GM18870 (cell line): Measurements from ENCODE around the gene PPARA.
"Not testable (repeated sequence)": the region's sequence is repeated elsewhere in the genome, so short reads cannot be mapped to it uniquely, and the experiment has no call there.

ENCODE experiments used
- ATAC-seq: cut with Tn5 transposase; IDR thresholded peaks from one replicate; pipeline ENCODE4 v1.9.1; 2021; ENCODE audit warnings: moderate library complexity; ENCODE audit not compliant: unreplicated experiment

PPARA gene

DNA sequence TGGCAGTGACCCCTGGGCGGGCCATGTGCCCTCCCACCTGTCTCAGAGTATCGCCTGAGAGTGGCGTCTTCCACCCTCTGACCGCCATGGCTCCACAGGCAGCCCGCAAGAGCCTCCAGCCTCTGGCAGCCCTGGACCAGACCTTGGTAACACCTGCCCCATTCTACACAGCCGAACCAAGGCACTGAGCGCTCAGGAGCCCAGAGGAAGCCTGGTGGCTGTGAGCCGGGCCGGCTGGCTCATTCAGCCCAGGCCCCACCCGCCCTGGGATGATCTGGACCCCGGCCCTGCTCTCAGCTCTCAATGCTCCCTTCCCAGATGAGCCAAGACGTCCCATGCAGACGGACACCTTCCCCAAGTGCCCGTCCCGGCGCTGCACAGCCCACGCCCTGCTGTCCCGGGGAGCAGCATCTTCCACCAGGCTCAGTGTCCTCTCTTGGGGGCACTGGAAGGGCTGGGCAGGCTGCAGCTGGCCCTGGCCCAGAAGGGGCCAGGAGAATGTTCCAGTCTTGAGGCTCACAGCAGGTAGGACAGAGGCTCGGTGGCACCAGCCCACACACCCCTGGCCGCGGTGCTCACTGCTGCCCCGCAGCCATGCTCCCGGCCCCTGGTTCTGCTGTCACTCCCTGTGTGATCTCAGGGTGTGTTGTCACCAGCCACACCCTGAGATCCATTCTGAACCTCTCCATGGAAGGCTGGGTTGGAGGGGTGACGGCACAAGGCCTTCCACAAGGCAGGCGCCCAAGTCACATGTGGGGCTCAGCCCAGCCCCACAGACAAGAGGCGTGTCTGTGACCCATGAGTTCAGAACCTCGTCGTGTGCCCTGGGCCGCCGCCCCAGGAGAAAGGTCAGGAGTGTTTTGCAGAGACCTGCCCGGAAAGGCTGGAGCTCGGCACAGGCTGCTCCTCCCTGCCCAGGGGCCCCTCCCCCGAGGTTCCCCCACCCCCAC lies 24.2 kb upstream of the PPARA start:
- no peak for ATAC-seq

DNA sequence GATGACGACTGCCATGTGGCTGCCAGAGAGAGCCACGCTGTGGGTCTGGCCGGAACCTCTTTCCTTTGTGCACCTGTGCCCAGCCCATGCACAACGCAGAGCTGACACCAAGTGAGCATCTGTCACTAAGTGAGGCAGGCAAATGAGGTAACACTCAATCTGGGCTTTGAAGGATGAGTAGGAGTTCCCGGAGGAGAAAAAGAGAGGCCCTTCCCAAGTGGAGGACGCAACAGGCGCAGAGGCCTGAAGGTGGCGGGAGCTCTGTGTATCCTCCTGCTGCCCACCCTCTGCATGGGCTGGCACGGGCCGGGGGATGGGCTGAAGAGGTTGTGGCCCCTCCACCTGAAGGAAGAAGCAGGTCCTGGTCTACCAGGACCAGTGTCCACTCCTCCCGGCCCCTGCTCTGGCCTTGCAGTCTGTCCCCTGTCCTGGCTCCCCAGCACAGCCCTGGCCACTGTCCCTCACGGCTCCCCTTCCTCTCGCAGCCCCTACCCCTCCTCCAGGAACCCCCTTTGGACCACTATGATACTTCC lies 23.4 kb upstream of the PPARA start:
- no peak for ATAC-seq

DNA sequence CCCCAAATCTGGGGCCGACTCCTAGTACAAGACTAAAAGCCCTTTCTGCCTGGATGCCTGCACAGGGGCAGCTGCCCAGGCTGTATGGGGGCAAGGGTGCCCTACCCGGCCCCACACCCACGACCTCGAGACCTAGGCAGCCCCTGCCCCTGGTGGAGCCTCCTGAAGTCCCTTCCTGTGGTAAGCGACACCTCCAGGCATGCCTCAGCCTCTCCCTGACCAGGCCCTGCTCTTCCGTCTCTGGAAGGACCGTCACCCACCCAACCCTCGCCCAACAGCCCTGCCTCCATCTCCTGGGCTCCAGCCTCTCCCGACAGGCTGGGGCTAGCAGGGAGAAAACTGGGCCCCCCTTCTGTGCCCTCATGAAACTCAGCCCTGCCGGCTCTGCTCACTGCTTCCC lies 22.8 kb upstream of the PPARA start:
- no peak for ATAC-seq

DNA sequence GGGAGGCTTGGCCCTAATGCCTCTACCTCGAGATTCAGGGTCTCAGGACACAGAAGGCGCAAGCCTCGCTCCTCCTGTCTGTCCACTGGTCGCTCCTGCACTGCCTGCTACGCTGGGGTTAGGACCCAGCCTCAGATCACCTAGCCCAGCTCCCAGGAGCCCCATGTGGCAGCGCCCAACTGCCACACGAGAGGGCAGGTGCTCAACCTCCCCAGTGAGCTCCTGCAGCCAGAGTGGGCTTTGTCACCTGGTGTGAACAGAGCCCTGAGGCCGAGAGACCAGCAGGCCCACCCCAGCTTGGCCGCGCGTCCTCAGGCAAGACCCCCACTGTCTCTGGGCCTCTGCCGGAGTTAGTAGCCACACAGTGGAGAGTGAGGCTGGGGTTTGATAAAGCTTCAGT lies 21.7 kb upstream of the PPARA start:
- ATAC-seq = no peak

DNA sequence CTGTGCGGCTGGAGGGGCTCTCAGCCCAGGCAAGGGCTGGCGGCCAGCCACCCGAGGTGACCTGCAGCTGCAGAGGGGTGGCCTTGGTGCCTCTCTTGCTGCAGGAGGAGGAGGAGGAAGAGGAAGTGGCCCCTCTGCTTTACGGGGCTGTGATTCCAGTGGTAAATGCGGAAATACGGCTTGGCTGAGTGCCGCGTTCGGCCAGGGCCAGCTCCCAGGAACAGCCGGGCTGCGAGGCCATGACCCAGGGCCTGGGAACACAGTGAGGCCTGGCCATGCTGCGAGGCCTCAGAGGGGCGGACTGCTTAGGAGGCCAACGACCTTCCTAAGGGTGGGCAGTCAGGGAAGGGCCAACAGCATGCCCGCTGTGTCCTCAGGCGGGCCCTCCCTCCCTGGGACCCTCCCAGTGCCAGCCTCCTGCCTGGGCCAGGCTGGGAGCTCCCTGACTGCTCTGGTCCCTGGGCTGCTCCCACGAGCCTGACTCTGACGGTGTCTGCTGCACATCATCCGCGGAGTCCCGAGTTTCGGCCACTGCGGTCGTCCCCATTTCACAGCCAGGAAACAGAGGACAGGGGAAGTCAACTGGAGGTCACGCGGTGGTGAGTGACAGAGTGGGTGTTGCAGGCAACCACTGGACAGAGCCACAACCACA lies 20.8 kb upstream of the PPARA start:
- ATAC-seq = no peak

DNA sequence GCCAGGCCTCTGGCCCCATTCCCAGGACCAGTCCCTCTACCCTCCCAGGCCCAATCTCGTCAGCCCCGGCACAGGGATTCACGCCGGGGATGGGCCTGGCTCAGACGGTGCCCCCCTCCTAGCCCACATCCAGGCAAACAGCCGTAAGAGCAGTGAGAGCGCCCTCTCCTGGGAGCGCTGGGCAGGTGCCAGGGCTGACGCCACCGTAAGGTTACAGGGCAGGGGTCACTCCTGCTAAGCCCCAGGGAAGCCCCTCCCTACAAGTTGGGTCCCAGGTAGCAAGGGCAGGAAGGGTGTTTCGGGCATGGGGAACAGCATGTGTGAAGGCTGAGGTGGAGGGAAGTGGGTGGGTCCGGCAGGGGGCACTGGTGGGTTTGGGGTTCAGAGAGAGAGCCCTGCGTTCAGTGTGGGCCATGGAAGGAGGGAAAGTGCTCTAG lies 19.2 kb upstream of the PPARA start:
- ATAC-seq = no peak

DNA sequence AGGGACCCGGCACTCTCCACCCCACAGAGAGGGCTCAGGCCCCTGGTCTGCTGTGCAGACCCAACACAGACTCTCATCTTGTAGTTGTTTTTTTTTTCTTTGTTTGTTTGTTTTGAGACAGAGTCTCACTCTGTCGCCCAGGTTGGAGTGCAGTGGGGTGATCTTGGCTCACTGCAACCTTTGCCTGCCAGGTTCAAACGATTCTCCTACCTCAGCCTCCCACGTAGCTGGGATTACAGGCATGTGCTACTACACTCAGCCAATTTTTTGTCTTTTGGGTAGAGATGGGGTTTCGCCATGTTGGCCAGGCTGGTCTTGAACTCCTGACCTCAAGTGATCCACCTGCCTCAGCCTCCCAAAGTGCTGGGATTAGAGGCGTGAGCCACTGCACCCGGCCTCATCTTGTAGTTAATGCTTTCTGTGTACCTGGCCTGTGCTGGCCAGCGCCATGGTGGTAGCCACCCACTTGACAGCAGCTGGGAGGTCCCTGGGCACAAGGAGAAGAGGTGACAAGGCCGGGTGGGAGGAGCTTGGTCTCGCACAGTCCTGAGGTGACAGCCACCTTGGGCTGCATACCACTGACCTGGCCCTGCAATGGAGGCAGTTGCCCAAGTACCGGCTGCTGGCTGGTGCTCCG lies 18.0 kb upstream of the PPARA start:
- ATAC-seq = not testable (repeated sequence)

DNA sequence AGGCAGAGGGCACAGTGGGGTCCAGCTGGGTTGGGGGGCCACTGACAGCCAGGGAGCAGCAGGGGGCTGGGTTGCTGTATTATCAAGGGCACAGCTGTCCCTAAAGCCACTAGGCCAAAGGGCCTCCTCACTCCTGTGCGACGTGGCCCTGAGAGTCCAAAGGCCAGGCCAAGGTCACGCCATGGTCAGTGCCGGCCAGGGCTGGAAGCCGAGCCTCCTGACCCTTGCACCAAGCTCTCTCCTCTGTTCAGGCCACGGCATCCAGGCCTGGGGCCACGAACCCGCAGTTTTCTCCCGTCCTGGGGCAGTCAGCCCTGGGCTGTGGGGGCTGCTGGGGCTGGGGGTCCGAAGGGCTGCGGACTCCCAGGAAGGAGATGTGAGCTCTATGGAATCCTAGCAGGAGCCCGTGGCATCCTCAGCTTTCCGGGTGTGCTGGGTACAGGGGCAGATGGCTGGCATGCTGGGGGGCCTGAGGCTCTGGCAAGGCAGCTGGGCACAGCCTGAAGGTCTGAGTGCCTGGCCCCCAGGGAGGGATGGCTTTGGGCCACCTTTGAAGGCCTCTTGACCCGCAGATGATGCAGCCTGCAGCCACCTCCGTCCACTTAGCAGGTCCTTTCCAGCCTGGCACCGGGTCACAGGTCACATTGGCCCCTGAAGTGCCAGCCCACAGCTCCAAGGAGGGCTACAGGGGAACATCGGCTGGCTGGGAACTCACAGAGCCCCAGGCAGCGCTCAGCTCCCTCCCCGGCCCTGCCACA lies 17.3 kb upstream of the PPARA start:
- ATAC-seq = no peak

DNA sequence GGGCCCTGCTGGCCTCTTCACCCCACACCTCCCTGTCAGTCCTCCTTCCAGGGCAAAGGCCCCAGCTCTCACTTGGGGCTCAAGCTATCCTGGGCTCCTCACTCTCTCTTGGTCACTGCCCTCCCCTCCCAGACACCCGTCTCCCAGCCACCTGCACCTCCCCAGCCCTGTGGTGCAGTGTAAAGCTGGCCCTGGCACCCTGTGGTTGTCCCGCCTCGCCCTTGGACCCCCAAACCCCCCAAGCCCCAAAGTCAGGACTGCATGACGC lies 16.8 kb upstream of the PPARA start:
- no peak for ATAC-seq

DNA sequence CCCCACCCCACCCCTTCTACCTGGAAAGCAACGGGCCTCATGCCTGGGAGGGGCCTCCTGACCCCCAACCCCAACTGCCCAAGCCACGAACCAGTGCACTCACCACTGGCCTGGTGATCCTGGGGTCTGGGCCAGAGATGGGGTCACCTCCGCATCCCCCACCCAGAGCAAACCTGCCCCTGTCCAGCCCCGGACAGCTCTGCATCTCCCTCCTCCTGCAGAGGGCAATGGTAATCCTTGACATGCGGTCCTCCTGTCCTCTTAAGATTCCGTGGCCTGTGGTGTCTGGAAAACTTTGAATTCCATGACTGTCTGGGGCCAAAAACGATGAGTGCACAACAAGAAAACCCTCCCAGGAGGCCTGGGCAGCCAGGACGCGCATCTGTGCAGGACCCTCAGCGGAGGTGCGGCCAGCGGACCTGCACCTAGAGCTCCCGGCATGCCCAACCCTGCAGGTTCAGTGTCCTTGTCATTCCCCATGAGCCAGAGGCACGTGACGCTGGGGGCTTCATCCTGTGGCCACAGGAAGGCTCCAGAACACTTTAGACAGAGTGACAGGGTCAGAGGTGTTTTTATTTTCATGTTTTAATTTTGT lies 16.1 kb upstream of the PPARA start:
- no peak for ATAC-seq

DNA sequence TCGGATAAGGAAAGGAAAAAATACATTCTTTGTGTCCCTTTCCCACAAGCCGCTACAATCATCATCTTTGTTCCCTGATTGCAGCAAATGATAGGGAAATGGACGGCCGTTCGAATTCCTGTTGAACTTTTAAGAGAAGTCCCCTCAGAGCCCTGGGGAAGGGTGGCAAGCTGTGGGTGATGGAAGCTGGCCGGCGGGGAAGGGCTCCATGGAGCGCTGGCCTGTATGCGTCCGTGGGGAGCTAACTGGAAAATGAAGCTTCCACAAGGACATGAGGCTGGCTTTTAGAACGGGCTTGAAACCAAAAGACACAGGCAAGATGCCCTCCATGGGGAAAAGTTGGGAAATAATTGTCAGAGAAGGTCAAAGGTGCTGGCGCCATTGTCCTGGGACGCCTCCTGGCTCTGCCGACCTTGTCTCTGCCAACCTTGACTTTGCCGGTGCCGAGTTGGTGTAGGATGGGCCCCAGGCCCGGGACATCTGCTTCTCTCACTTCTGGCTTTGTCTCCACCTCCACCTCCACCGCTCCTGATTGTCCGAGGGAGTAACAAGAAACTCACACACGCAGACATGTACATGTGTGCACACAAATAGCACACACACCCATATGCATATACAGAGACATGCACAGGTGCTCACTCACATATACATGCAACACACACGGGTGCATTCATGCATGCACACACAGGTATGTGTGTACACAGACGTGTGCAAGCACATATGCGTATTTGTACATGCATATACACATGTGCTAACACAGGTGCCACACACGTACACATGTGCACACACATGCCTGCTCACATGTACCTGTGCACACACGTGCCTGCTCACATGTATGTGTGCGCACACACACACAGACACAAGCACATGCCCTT lies 14.5 kb upstream of the PPARA start:
- ATAC-seq = no peak

DNA sequence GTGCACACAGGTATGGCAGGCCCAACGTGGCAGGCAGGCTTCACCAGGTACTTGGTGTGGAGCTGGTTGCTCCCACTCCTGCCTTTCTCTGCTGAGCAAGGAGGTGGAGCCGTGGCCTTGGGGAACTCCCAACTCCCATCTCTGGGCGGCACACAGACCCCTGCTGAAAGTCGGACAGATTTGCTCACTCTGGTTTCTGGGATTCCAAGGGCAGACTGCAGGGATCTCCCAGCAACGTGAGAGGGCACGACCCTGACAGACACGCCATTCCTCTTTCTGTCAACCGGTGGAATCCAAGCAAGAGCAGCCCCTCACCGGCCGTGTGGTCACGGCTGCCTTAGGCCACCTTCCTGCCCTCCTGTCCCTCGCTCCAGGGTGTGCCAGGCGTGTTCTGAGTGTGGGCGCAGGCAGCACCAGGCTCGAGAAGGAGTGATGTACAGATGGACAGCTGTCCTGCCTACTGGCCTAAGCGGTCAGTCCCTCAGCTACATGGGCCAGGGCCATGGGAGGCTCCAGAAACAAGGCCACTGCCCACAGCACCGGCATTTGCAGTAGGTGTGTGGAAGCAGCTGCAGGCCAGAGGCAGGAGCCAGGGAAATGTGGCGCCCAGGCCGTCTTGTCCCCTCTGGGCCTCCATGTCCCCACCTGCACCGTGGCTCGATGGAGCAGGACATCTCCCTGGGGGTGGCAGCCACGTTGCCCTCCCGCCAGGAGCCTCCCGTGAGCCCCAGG lies 13.7 kb upstream of the PPARA start:
- ATAC-seq = no peak

DNA sequence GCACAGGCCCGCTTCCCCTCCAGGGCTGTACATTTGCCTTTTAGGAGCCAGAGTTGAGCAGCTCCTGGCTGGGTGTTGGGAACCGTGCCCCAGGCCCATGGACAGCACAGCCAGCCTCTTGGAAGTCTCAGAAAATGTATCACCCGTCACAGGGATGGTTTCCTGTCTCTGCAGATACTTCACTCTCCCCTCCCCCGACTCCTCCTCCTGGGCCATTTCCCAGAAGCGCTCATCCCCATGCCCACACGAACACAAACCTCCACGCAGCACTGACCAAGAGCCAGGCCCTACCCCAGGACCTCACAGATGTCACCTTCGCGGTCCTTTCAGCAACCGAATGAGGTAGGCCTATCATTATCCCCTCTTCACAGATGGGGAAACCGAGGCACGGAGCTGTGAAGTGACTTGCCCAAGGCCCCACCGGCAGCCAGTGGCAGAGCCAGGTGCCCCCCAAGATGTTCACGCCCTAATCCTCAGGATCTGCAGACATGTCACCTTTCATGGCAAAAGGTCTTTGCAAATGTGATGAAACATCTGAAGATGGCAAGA lies 13.0 kb upstream of the PPARA start:
- no peak for ATAC-seq

DNA sequence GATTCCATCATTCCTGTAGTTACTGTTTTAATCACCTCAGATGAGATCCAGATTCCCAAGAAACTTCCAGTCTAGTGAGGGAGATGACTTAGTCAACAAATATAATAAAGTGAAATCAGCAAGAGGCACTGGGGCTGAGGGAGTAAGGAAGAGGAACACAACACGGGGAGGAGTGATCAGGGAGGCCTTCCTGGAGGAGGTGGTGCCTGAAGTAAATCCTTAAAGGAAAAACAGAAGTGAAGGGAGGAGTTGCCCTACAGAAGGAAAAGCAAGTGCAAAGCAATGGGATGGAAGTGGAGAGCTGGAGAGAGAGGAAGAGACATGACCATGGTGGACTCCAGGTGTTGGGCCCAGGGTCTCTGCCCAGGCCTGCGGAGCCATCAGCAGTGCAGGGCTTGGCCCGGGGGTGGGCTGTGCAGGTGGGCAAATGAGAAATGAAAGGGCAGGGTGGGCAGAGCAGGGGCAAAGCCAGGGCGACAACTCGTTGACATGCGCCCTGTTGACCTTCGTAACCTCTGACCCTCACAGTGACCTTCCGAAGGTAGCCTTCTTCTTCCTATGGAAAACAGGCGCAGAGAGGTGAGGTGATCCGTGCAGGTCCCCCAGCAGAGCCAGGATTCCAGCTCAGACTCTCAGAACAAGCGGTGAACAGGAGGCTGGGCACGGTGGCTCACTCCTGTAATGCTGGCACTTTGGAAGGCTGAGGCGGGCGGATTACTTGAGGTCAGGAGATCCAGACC lies 12.1 kb upstream of the PPARA start:
- no peak for ATAC-seq

DNA sequence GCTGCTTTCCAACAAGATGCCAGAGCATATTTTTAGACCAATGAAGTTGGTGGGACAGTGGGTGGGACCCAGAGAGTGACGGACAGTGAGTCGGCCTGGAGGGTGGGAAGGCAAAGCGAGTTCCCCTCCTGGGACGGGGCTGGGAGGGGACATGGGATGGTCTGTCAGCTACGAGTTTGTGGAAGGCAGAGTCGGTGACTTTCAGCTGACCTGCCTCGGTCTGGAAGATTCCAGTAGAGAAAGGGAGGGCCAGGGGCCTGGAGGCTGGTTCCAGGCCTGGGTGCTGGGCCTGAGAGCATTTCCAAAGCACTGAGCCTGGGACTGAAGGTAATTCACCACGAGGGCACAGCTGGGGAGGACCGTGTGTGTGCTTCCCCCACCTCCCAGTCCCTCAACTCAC lies 10.9 kb upstream of the PPARA start:
- not testable (repeated sequence) for ATAC-seq

DNA sequence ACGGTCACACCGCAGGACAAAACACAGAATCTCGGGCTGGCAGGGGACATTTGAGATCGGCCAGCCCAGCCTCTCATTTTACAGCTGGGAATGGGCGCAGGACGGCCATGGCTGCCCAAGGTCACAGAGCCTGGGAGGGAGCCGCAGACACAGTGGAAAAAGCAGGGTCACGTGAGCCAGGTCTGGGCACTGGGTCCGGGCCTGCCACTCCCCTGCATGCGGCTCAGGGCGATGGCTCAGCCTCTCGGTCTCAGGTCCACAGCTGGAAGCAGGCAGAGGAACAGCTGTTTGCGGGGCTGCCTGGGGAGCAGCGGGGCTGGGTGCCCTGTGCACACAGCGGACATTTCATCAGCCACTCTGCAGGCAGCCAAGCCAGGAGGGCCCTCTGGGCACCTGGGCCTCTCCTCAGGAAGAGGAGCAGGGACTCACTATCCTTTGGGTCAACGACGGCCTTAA lies 10.4 kb upstream of the PPARA start:
- no peak for ATAC-seq

DNA sequence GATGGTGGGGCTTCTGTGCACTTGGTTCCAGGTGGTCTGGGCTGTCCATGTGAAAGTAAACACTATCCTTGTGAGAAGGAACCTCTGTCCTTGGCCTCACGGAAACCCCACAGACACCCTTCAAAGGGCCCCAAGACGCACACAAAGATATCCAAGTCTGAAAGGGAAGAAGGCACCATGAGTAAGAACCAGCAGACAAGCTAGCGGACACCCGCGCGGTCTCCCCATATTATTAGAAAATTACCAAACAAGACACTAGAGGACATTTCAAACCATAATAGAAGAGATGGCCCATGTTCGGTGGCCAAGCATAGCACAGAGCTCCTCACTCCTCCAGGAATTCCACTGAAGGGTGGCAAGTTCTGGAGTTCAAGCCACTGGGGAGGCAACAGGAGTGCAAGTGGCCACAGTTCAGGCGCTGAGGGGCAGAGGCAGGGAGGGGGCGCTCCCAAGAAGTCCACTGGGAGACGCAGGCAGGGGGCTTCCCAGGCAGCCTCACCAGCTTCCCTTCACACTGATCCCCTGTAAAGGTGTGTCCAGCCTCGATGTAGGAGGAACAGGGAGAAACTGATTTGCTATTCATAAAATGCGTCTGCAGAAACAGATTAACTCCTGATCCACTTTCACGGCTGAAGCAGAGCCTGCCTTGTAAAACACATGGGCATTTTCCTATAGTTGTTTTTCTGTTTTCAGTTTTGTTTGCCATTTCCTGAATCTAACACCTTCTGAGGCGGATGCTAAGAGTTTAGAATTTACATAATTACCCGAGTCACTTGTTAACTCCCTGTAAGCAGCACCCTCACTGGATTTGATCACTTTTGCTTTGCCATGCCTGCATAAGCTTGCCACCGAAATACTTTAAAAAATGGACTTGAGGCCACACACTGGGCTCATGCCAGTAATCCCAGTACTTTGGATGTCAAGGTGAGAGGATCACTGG lies 9.1 kb upstream of the PPARA start:
- ATAC-seq = no peak
